ENCODE data around the gene BMP3.
A peak's percentile ranks its signal among the peaks of the same experiment; 100 is the strongest.
"Not testable (repeated sequence)": the region's sequence is repeated elsewhere in the genome, so short reads cannot be mapped to it uniquely, and the experiment has no call there.

BMP3 gene, protein sequence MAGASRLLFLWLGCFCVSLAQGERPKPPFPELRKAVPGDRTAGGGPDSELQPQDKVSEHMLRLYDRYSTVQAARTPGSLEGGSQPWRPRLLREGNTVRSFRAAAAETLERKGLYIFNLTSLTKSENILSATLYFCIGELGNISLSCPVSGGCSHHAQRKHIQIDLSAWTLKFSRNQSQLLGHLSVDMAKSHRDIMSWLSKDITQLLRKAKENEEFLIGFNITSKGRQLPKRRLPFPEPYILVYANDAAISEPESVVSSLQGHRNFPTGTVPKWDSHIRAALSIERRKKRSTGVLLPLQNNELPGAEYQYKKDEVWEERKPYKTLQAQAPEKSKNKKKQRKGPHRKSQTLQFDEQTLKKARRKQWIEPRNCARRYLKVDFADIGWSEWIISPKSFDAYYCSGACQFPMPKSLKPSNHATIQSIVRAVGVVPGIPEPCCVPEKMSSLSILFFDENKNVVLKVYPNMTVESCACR

DNA sequence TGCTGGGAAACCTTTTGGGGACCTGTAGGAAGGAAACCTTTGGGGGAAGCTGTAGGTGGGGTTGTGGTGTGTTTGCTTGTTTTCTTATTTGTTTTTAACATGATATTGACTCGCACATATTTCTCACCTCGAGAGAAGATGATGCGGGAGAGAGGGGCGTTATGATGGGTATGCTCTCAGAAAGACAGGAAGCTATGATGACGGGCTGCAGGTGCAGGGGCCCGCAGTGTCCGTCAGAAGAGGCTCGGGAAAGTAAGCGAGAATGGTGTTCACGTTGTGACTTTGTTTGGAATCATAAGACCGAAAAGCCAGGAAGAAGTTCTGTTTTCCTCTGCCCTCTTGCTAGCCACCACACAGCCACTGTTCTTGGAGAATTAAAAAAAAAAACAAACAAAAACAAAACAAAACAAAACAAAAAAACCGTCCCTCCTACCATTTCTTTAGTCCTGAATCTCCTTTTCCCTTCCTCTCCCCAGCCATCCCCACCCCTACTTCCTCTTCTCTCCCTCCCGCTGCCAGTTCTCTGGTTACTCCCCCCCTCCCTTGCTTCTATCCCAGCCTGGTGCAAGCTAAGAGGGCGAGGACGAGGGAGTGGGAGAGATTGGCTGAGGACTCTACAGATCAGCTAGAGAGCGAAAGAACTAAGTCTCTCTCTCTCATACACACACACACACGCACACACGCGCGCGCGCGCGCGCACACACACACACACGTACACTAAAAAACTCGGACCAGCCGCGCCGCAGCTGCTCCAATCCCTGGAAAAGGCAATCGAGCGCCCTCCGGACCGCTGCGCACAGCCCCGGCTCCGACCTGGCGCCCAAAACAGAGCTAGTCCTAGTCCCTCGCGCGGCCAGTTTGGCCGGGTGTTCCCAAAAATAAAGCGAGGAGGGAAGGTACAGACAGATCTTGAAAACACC, at the start of gene BMP3:
TSS of gene BMP3 (plus strand) at position 648 of the 920 bp plus-strand sequence. CDS start 577 bp downstream, outside the sequence.
- no peak for DNase-seq (ENCODE audit: low read depth, low spot score)

GRCh38 chr4:80986011-80986410, 44.5 kb upstream of the BMP3 start:
- DNase-seq (ENCODE audit: low read depth, low spot score) = no peak

- DNase-seq (ENCODE audit: low read depth, low spot score) = peak; percentile 17
These were observed 40.5 kb upstream of the BMP3 start for GRCh38 chr4:80989921-80990544.

- DNase-seq (ENCODE audit: low read depth, low spot score) = no peak
These were observed 39.7 kb upstream of the BMP3 start for GRCh38 chr4:80990851-80991250.

DNA sequence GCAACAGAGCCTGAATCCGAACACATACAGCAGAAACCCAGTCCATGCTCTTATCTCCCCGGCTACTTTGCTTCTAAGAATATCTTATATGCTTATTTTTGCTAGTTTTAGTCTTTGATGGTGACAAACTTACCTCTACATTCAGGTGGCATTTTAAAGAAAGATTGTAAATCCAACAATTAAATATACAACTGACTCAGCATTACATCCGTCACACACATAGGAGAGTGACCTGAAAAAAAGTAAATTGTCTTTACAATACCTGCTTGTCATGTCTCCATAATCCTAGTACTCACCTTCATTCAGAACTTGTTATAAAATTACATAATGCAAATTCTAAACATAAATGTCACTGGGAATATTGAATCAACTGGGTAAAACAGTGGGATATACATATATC, 30.6 kb upstream of the BMP3 start:
- no peak for DNase-seq (ENCODE audit: low read depth, low spot score)

DNA sequence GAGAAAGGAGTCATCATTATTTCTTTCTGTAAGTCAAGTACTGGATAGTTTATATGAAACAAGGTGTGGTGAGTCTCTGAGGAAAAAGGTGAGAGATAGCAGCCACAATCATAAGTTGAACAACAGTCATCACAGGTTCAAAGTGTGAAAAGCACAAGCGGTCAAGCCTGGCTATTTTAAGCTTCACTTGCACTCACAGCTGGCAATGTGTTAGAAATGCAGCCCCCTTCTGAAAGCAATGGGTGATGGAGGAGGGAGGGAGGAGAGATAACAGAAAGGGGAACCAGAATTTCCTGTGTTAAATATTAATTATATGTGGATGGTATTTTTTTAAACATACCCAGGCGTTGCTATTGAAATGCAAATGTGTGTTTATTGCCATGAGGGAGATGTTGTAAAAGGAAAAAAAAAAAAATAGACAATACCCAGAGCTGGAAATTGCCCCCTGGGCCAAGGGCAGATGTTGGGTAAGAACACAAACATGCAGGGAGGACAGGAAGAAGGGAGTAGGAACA, 26.9 kb upstream of the BMP3 start:
- DNase-seq (ENCODE audit: low read depth, low spot score) = no peak

GRCh38 chr4:81007417-81007816, 23.1 kb upstream of the BMP3 start:
- DNase-seq (ENCODE audit: low read depth, low spot score) = no peak

DNA sequence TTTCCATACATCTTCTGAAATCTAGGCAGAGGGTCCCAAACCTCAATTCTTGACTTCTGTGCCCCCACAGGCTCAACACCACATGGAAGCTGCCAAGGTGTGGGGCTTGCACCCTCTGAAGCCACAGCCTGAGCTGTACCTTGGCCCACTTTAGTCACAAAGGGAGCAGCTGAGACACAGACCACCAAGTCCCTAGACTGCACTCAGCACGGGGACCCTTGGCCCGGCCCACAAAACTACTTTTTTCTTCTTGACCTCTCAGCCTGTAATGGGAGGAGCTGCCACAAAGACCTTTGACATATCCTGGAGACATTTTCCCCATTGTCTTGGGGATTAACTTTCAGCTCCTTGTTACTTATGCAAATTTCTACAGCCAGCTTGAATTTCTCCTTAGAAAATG, 13.9 kb upstream of the BMP3 start:
- not testable (repeated sequence) for DNase-seq (ENCODE audit: low read depth, low spot score)

GRCh38 chr4:81019006-81019405, 11.5 kb upstream of the BMP3 start:
- DNase-seq (ENCODE audit: low read depth, low spot score) = no peak

DNA sequence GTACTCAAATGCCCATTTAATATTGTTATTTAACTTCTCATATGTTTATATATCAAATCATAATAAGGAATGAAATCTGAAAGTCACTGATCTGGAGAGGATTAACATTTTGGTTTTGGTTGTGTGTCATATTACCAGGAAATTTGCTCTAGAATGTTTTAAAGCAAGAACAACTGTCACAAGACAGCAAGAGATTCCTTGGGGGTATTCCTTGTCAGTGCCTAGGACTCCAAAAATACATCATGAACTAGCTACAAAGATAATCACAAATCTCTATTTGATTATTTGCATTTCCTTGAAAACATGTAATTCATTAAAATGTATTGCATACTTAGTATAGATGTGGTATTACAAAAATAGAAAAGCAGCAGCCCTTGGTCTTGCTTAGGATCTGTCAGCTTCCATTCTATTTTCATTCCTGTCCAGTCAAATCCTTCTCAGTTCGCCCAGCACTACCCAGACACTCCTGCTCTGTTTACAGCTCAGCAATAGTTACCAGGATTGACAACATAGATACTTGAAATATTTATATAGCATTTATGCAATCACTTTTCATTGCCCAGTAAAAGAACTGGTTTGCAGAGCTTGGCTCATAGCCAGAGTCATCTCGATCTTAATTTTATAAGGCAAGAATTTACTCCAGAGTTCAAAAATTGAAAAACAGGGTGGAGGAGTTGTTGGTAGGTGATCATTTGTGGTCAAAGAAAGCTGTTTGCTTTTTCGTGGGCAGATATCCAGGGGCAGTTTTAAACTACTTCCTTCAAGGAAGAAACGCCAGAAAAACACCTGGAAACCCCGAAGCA, 9.2 kb upstream of the BMP3 start:
- no peak for DNase-seq (ENCODE audit: low read depth, low spot score)

- DNase-seq (ENCODE audit: low read depth, low spot score) = no peak
These were observed 8.5 kb upstream of the BMP3 start for GRCh38 chr4:81021981-81022380.

- no peak for DNase-seq (ENCODE audit: low read depth, low spot score)
These were observed 7.0 kb upstream of the BMP3 start for GRCh38 chr4:81023484-81023883.

GRCh38 chr4:81030981-81031791, 678 bp downstream of the BMP3 start:
- DNase-seq (ENCODE audit: low read depth, low spot score) = no peak

GRCh38 chr4:81031796-81032551, 1.5 kb downstream of the BMP3 start:
- no peak for DNase-seq (ENCODE audit: low read depth, low spot score)

GRCh38 chr4:81032771-81033684, 2.5 kb downstream of the BMP3 start:
- DNase-seq (ENCODE audit: low read depth, low spot score) = no peak

GRCh38 chr4:81038636-81039350, 8.3 kb downstream of the BMP3 start:
- no peak for DNase-seq (ENCODE audit: low read depth, low spot score)

DNA sequence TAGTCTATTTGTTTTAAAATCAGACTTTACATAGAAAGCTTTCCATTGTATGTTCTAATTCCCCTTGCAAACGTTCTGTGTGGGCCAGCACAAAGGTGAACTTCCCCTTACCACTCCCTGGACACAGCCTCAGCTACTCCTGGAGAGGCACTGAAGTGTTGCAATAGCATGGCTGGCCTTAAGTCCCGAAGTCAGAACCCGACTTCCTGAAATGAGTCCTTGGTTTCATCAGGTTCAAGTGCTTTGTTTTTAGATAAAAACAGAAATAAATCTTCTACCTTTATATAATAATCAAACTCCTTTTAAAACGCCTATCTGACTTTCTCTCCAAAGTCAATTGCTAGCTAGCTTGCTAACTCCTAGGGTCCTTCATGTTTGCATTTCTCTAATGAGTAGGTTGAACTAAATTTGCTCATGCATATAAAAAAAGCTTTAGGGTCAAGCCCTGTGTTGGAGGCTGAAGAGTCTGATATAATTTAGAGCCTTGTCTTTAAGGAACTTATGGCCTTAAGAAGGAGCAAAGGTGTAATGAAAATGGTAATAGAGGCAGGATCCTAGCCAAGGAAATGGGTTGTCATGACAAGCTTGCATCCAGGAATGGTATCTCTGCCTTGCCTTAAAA, 9.0 kb downstream of the BMP3 start:
- no peak for DNase-seq (ENCODE audit: low read depth, low spot score)
